Small intestine (tissue), 7 donors: Measurements from ENCODE around the gene HOXB3. TPM values are rescaled to one million over a fixed set of nuclear protein-coding genes. Genes with fewer than 3 reads are reported as not detected.

Experiments
- DNase-seq, 2 donors: peaks; one replicate each; pipeline versions ENCODE4 v3.0.0 to v3.0.0-alpha.2; 2013
- FAIRE-seq: peaks from 2 replicates; lab custom pipeline; 2012; peaks lifted over from hg19 to GRCh38; lab: Jason Lieb, UNC
- H3K27ac ChIP-seq, 3 donors: one replicate each; pipeline ENCODE4 v1.5.1; 2013; ENCODE audit warnings: low read length in 2 of 3, mild to moderate bottlenecking in 2 of 3, control low read depth in 1 of 3, inconsistent platforms in 1 of 3, low read depth in 1 of 3, moderate library complexity in 1 of 3
- H3K27me3 ChIP-seq, 3 donors: one replicate each; pipeline ENCODE4 v1.6.1; 2013; ENCODE audit warnings: low read length in 3 of 3, inconsistent platforms in 1 of 3; ENCODE audit not compliant: control insufficient read depth in 3 of 3, insufficient read depth in 3 of 3
- H3K36me3 ChIP-seq, 3 donors: one replicate each; pipeline ENCODE4 v1.6.1; 2013; ENCODE audit warnings: low read length in 3 of 3, inconsistent platforms in 1 of 3, low read depth in 1 of 3, mild to moderate bottlenecking in 1 of 3, moderate library complexity in 1 of 3; ENCODE audit not compliant: control insufficient read depth in 3 of 3, insufficient read depth in 2 of 3
- H3K4me1 ChIP-seq, 3 donors: one replicate each; pipeline ENCODE4 v1.6.1; 2013; ENCODE audit warnings: low read length in 2 of 3, inconsistent platforms in 1 of 3, low read depth in 1 of 3, mild to moderate bottlenecking in 1 of 3, moderate library complexity in 1 of 3; ENCODE audit not compliant: control insufficient read depth in 3 of 3, insufficient read depth in 2 of 3
- H3K4me3 ChIP-seq, 3 donors: one replicate each; pipeline ENCODE4 v1.5.1; 2013; ENCODE audit warnings: low read length in 3 of 3, control low read depth in 1 of 3, inconsistent platforms in 1 of 3, low read depth in 1 of 3, mild to moderate bottlenecking in 1 of 3, moderate library complexity in 1 of 3
- H3K9me3 ChIP-seq, 2 donors: one replicate each; pipeline ENCODE4 v1.6.1; 2013; ENCODE audit warnings: low read depth in 1 of 2, low read length in 1 of 2; ENCODE audit not compliant: control insufficient read depth in 2 of 2, insufficient read depth in 1 of 2
- WGBS, 3 donors: extraction: QIAGEN DNeasy Blood & Tissue Kit; methylation state at CpG; one replicate each; pipeline ENCODE4 v1.1.7; 2013; 5-methylcytosine and 5-hydroxymethylcytosine counted together
- polyA plus RNA-seq, 4 donors: library from polyadenylated mRNA; stranded (reverse) in 3 of 4; unstranded in 1 of 4; fragments of 200-250 nt in 3 of 4; fragments of 120-200 nt in 1 of 4; gene quantifications; one replicate each; pipeline versions ENCODE4 v1.2.1 to v1.2.3, GENCODE V29; 2013
- donor health status: healthy with polysubstance abuse.
- donor health status: control.
- donor health status: control.
- donor health status: Bipolar disorder and iron deficiency.
- donor health status: healthy.

The HOXB3 gene
- polyA plus RNA-seq, 4 donors = 1.4 to 19.6 (median 5.7) TPM; not detected in 1

DNA sequence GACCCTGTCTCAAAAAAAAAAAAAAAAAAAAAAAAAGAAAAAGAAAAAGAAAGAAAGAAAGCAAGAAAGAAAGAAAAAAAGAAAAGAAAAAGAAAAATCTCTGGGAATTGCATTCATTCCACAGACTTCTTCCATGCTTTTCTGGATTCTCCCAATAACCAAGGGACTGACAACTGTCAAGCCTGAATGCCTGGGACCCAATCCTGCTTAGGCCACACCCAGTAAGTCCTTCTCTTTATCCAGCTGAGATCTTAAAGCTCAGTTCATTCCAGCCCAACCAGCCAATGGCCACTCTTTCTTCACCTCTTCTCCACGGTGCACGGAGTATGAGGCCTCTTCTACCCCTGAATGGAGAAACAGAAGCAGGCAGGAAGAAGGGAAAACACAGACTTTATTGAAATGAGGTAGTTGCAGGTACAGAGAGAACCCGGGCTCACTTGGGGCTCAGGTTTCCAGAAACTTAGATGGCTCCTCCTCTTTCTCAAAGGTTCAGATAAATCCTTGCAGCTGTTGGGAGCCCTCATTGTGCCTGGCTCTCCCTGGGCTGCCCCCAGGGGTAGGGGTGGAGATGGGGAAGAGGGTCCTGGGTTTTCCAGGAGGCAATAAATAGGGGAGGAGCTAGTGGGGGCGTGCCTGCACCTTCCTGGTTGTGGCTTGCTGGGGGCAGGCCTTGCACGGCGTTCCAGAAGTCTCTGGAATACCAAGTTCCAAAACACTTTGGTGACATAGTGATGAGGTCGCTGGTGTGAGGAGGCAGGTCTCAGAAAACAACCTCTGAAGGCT lies 61.7 kb downstream of the HOXB3 start:
- peaks cover 0 to 10% (median 0%) of the 10 kb centered on the region in 3 donors for H3K4me1 ChIP-seq
- no peak for DNase-seq
- 21 to 58% (median 36%) methylated on average over 7 of the region's 7 CpGs for WGBS, 3 donors
- no peak overlapping the region for H3K4me3 ChIP-seq
- no peaks in the 10 kb centered on the region for H3K36me3 ChIP-seq
- no peak overlapping the region for H3K27ac ChIP-seq
- no peak for FAIRE-seq
- H3K27me3 ChIP-seq = peaks cover 0 to 75% (median 5%) of the 10 kb centered on the region in 3 donors
- H3K9me3 ChIP-seq = no peaks in the 10 kb centered on the region

DNA sequence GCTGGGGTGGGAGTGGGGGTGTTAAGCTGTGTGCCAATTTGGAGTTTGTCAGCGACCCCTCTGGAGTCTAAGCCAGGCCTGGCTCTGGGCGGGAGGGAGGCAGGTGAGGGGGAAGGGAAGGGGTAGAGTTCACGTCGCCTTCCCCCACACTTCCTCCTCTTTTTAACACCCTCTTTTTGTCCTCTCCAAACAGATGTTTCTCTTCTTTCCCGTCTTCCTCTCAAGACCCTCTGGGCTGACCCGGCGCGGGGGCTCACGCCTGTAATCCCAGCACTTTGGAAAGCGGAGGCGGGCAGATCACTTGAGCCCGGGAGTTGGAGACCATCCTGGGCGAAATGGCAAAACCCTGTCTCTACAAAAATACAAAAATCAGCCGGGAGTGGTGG lies 62.5 kb downstream of the HOXB3 start:
- peak overlapping the region in 2 of 3 donors; percentile 24 to 40 for H3K27ac ChIP-seq
- peaks cover 0 to 74% (median 5%) of the 10 kb centered on the region in 3 donors for H3K27me3 ChIP-seq
- FAIRE-seq = no peak

DNA sequence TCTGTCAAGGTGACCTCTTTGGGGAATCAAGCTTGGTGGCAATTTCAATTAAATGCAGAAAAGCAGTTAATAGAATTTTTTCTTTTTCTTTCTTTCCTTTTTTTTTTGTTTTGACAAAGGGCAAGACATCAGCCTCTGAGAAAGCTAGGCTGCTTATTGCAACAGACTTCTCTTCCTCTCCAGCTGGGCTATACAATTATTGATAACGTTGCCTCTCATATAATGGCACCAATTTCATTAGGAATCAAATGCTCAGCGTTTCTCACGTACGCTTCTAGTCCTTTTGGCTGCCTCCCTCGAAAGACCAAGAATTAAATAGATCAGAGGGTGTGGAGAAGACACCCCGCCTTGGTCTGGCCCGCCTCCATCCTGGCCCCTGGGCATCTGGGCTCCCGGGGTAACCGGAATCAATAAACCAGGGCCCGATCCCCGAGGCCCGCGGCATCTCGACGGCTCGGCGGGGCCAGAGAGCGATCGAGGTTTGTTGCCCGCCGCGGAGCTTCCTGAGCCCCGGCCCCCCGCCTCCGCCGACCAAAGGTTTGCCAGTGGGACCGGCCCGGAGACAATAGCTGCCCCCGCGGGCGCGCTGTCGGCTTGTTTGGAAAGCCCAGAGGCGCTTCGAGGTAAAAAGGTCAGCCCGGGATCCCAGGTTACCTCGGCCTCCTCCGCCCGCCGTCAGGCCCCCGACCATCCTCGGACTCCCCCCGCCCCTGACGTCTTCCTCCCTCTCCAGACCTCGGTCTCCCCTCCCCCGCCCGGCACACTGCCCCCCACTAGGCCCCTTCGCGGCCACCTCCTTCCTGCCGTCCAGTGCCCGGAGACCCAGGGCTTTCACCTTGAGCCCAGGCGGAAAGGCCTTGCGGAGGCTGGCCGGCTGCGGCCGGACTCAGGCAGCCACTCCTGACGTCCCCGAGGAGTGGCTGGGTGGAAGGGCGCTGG lies 63.2 kb downstream of the HOXB3 start:
- H3K9me3 ChIP-seq = no peaks in the 10 kb centered on the region
- H3K4me1 ChIP-seq = peaks cover 0 to 13% (median 0%) of the 10 kb centered on the region in 3 donors
- H3K27ac ChIP-seq = peak overlapping the region in 2 of 3 donors; percentile 24 to 40
- H3K36me3 ChIP-seq = no peaks in the 10 kb centered on the region
- DNase-seq (no peak), FAIRE-seq (no peak)
- H3K27me3 ChIP-seq = peaks cover 0 to 73% (median 5%) of the 10 kb centered on the region in 3 donors
- peak overlapping the region in 1 of 3 donors; percentile 13 for H3K4me3 ChIP-seq
- WGBS, 3 donors = 17 to 22% (median 21%) methylated on average over 46 to 59 of the region's 59 CpGs

More for the DNA sequence above, 62.5 kb downstream of the HOXB3 start:
- Histone ChIP-seq H3K4me1 (peaks cover 0 to 13% (median 0%) of the 10 kb centered on the region in 3 donors), H3K4me3 (no peak overlapping the region), H3K9me3 (no peaks in the 10 kb centered on the region), H3K36me3 (no peaks in the 10 kb centered on the region)
- no peak for DNase-seq
- 40 to 59% (median 53%) methylated on average over 13 to 14 of the region's 14 CpGs for WGBS, 3 donors

DNA sequence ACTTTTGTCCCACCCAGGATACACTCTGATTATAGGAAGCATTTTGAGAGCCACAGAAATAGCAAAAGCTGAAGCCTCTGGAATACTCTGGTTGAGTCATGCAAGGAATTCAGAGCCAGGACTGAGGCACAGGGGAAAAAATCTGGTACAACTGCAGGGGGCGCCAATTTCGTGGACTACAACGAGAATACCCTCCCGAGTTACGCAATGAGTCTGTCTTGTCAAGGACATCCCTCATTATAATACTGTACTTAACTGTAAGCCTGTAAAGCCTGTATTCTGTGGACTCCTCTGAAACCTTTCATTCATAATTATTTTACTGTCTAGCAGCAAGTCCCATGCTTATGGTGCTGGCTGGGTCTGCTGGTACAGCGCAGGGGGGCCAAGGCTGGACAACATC lies 67.0 kb downstream of the HOXB3 start:
- 55 to 64% (median 57%) methylated on average over 6 of the region's 6 CpGs for WGBS, 3 donors
- Histone ChIP-seq H3K27ac (peak overlapping the region in 1 of 3 donors; percentile 57), H3K27me3 (peaks cover 0 to 45% (median 5%) of the 10 kb centered on the region in 3 donors), H3K4me3 (no peak overlapping the region), H3K9me3 (no peaks in the 10 kb centered on the region), H3K36me3 (no peaks in the 10 kb centered on the region), H3K4me1 (peaks cover 0 to 13% (median 0%) of the 10 kb centered on the region in 3 donors)
- DNase-seq (no peak), FAIRE-seq (no peak)

- peak overlapping the region in 2 of 3 donors; percentile 1 to 57 for H3K27ac ChIP-seq
- WGBS, 3 donors = 25 to 32% (median 26%) methylated on average over 8 of the region's 8 CpGs
- peak in 1 of 2 donors; percentile 49 for DNase-seq
- H3K4me3 ChIP-seq = no peak overlapping the region
- peaks cover 0 to 7% (median 0%) of the 10 kb centered on the region in 3 donors for H3K4me1 ChIP-seq
- no peaks in the 10 kb centered on the region for H3K36me3 ChIP-seq
- H3K27me3 ChIP-seq = peaks cover 0 to 42% (median 5%) of the 10 kb centered on the region in 3 donors
- FAIRE-seq = no peak
- H3K9me3 ChIP-seq = no peaks in the 10 kb centered on the region
Observed at GRCh38 chr17:48522031-48522653, 67.9 kb downstream of the HOXB3 start.

DNA sequence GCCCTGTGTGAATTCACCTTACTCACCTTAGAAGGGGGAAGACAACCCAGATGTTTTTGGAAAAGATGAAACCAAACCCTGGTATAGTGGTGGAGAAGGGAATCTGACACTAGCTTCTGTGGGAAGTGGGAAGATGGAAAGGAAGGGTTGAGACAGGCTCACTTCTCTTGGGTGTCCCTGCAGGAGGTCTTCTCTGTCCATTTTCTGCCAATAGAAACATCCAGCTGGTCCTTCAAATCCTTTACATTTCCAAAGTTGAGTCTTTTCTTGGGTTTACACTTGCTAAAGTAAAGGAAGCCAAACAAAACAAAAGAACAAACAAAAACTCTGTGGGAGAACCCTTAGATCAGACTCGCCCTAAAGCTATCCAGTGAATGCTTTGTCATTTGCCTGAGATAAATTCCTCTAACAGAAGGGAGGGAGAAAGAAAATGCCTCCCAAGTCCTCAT lies 69.4 kb downstream of the HOXB3 start:
- H3K9me3 ChIP-seq = no peaks in the 10 kb centered on the region
- H3K36me3 ChIP-seq = no peaks in the 10 kb centered on the region
- 30 to 65% (median 46%) methylated on average over 1 of the region's 1 CpG for WGBS, 3 donors
- no peak overlapping the region for H3K27ac ChIP-seq
- peaks cover 0 to 3% (median 0%) of the 10 kb centered on the region in 3 donors for H3K4me1 ChIP-seq
- FAIRE-seq (no peak), DNase-seq (no peak)
- peaks cover 0 to 37% (median 3%) of the 10 kb centered on the region in 3 donors for H3K27me3 ChIP-seq
- H3K4me3 ChIP-seq = no peak overlapping the region

GRCh38 chr17:48519427-48519826 lies 70.6 kb downstream of the HOXB3 start:
- H3K27ac ChIP-seq = no peak overlapping the region
- no peak overlapping the region for H3K4me3 ChIP-seq
- FAIRE-seq (no peak), DNase-seq (no peak)
- peaks cover 0 to 42% (median 3%) of the 10 kb centered on the region in 3 donors for H3K27me3 ChIP-seq
- H3K36me3 ChIP-seq = no peaks in the 10 kb centered on the region
- peaks cover 0 to 3% (median 0%) of the 10 kb centered on the region in 3 donors for H3K4me1 ChIP-seq
- no peaks in the 10 kb centered on the region for H3K9me3 ChIP-seq
- 76 to 92% (median 86%) methylated on average over 5 of the region's 5 CpGs for WGBS, 3 donors
